GM18499 (cell line): Measurements from ENCODE around the gene CDC37L1.

Experiments used
- ATAC-seq: cut with Tn5 transposase; IDR thresholded peaks from one replicate; pipeline ENCODE4 v1.9.1; 2021; ENCODE audit warnings: moderate number of reproducible peaks; ENCODE audit not compliant: insufficient read depth, unreplicated experiment

CDC37L1 gene

DNA sequence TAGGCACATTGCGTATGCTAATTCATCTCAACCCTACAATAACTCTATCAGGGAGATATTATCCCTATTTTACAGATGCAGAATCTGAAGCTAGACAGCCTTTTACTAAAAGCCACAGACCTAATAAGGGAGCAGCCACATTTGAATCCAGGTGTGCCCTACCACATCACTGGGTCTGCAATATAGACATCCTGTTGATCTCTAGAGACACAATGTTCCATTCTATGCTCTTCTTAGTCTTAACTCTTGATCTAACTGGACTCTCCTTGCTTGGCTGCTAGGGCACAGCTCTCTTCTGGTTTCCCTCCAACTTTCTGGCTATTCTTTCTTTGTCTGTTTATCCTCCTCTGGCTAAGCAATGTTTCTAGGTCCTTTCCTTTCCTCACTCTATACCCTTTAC is 11.7 kb upstream of the CDC37L1 start:
- no peak for ATAC-seq

DNA sequence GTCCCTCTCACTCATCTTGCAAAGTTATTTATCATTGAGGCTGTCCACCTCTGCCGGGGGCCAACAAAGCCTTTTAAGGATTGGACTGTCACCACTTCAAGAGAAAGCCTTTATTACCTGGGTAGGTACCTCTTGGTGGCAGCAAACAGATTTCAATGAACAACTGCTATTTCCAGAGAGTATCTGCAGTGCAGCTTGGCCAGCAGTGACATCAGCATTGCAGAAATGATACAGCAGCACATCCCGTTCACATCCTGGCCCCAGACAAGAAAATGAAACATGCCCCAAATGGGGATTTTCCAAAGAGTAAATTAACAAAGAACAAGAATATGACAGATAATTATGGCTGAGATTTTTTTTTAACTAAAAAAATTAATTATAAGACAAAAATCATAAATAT is 10.8 kb upstream of the CDC37L1 start:
- ATAC-seq, result no peak

DNA sequence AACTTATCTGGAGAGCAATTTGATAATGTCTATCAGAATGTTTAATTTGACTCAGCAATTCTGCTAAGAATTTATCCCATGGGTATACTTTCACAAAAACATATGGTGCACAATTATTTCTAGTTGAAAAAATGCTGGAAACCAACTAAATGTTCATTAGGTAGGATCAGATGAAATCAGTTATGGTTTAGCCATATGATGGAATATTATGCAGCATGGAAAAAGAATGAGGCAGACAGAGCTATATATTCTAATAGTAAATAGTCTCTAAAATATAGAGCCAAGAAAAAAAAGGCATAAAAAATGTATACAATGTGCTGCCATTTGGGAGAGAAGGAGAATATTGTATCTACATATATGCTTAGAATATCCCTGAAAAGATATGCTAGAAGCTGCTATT is 9.5 kb upstream of the CDC37L1 start:
- no peak for ATAC-seq

GRCh38 chr9:4670591-4670990 is 8.8 kb upstream of the CDC37L1 start:
- ATAC-seq, result no peak

- no peak for ATAC-seq
Measured at GRCh38 chr9:4671737-4672136, 7.6 kb upstream of the CDC37L1 start.

- ATAC-seq, result no peak
Measured at GRCh38 chr9:4674783-4675182, 4.6 kb upstream of the CDC37L1 start.

- ATAC-seq, result no peak
Measured at GRCh38 chr9:4677392-4677791, 2.0 kb upstream of the CDC37L1 start.

DNA sequence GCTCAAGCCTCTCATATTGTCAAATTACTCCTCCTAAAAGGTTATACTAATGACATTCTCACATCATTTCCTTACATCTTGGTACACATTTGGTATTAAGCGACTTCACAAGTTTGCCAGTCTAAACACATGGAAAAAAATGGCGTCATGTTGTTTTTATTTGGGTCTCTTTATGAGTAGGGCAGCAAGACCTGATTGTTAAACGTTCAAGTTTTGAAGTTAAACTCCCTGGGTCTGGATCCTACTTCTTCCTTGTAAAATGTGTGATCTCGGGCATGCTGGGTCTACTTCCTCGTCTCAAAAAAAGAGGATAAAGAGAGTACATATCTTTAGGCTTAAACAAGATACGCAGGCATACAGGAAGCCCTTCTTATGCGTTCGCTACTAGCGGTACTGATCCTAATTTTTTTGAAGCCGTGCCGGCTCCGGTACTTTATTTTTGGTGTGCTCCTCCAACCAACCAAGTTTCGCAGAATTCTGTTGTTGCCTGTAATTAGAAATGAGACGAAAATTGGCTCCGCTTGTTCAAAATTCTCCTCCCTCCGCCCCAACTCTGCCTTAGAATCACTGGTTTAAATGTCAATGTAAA is 596 bp upstream of the CDC37L1 start:
- ATAC-seq, result no peak

- no peak for ATAC-seq
Measured at GRCh38 chr9:4680173-4680525, 780 bp downstream of the CDC37L1 start.

- no peak for ATAC-seq
Measured at GRCh38 chr9:4680750-4681149, 1.4 kb downstream of the CDC37L1 start.

GRCh38 chr9:4684820-4685219 is 5.5 kb downstream of the CDC37L1 start:
- ATAC-seq, result no peak

DNA sequence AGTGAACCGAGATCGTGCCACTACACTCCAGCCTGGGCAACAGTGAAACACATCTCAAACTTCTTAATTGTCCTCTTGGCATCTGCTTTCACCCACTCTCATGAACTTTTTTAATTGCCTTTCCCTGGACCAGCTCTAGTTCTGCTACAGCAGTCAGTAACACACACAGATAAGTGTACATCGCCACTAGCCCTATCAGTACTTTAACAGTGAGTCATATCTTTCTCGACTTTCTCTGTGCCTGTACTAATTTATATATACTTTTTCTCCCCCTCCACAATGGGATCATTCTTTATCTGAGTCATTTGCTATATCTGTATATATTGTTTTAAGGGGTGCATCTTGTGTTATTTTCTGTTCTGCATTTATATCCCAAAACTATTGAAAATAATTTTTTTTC is 6.7 kb downstream of the CDC37L1 start:
- no peak for ATAC-seq

DNA sequence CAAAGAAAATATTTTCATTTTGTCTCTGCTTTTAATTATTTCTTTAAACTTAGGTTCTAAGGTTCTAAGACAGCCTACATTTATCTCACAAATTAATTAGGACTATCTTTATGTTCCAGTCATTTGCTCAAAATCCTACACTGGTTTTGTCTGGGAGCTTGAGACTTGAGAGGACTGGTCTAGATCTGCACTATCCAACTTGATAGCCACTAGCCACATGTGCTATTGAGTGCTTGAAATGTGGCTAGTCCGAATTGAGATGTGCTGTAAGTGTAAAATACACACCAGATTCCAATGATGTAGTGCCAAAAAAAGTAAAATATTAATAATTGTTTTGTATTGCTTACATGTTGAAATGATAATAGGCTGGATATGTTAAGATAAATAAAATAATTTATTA is 7.2 kb downstream of the CDC37L1 start:
- no peak for ATAC-seq

DNA sequence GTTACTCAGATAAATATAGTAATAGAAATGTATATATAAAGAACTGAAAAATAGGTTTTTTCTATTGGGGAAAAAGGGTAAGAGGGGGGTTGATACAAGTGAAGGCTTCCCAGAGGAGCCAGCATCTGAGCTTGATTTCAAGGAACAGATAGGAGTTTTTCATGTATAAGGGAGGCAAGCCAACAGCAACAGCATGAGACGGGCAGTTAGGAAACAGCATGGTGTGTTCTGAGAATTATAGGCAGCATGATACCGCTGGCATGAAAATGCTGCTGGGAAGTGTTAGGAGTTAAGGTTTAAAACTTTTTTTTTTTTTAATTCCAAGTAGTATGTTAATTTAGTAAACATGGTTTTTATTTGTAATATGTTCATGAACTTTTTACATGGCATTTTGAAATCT is 9.7 kb downstream of the CDC37L1 start:
- ATAC-seq, result no peak

DNA sequence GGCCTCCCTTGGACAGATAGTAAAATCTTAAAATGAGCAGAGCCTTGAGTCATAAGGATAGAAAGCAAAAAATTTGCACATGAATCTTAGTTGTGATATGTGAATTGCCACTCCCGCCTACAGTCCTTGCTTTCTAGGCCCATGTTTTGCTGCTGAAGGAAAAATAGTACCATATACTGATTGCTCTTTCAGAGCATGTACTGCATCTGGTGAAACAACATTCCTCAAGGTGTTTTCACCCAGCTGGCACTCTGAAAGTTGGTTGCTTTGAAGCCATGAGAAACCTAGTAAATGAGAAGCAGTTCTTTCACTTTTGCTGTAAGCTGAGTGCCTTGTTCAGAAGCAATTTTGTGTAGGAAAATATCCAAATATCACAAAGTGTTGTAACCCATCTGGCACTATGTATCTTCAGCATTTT is 10.3 kb downstream of the CDC37L1 start:
- ATAC-seq, result peak; percentile 40

DNA sequence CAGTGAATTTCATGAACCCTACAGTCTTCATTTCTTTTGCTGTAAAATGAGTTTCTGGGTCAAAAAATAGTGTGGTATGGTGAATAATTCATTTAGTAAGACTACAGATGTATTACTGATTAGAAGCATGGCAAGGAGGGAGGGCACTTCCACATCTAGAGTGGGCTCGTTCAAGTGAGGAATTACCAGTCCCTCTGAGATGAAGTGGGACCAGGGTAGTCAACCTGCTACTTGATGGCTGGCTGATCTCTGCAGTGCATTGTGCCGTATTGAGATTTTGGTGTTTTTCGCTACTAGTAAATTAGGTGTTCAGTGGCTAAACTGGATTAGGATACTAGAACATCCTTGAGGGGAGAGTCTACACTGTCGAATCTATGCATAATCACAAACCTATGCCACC is 10.8 kb downstream of the CDC37L1 start:
- no peak for ATAC-seq

- no peak for ATAC-seq
Measured at GRCh38 chr9:4691795-4692194, 12.4 kb downstream of the CDC37L1 start.

DNA sequence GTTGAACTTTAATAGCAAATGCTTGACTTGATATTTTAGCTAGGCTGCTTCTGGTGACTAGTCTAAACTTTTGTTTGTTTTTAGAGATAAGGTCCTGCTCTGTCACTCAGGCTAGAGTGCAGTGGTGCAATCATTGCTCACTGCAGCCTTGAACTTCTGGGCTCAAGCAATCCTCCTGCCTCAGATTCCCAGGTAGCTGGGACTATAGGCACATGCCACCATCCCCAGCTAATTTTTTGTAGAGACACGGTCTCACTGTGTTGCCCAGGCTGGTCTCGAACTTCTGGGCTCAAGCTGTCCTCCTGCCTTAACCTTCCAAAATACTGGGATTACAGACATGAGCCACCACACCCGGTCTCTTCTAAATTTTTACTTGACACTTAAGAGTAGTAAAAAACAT is 20.7 kb downstream of the CDC37L1 start:
- no peak for ATAC-seq

DNA sequence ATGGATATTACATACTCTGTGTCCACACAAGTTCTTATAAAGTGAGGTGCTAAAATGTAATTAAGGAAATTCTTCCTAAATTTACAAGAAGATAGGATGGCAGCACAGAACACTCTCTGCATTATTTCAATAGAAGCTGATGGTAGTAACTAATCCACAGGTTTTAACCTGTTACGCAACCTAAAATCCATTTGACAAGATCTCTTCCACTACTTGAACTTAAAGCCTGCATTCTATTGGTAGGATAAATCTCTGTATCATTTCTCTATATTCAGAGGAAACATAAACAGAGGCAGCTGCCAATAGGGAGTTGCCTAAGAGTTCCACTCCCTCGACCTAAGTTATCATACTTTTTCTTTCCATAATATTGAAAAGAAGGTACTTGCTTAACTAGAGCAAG is 21.6 kb downstream of the CDC37L1 start:
- ATAC-seq, result no peak

DNA sequence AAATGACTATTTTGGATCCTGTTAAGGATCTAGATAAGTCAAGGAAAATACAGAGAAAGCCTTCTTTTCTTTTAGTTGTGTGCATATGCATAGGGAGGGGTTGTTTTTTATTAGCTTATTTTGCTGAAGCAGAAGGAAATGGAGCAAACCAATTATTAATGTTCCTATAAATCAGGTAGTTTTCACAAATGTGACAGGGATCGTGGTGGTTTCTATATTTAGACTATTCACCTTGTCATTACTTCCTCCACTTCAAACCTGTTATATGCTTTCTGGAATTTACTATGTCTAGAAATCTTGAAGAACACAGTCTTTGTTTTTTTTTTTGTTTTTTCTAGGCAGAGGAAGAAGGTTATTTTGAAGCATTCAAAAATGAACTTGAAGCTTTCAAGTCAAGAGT is 22.2 kb downstream of the CDC37L1 start:
- no peak for ATAC-seq

DNA sequence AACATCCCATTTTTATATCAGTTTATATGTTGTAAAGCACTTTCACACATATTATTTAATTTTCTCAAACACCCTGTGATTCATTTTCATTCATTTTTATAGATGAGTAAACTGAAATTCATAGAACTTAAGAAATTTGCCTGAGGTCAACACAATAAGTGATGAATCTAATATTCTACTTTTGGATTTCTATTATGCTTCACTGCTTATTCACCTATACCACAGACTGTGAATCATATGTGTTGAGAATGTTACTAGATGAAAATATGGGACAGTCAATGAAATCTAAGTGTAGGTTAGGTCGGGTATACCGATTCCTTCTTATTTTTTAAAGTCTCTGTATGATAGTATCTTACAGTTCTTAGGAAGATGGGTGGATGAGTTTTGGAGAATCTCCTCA is 24.8 kb downstream of the CDC37L1 start:
- ATAC-seq, result no peak

GRCh38 chr9:4706021-4706420 is 26.7 kb downstream of the CDC37L1 start:
- ATAC-seq, result no peak

DNA sequence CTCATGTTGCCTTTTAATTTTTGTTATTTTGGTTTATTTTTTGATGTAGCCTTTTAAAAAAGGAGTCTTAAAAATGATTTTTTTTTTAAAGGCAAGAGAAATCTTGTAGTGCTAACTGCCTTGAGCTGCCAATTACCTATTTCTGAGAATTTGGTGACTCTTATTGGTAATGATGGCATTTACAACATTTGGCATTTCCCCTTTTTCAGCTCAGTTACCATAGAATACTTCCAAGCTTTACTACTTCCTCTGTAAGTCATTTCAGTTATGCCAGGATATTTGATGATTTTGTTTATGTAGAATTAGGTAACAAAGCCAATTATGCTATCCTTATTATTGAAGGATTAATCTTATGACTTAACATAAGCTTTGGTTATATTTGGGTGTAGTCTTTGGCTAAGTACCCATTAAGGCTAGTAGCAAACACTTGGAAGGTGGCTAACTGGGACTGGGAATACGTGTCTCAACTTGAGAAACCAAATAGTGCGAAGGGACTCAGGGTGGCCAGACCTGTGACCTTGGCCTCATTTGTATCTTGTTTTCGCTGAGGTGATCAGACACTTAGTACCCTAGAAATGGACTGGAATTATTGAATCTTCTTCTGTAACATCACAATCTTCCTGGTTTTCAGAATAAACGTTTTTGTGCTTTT is 27.7 kb downstream of the CDC37L1 start:
- ATAC-seq, result no peak
